ENCODE results near the gene CAV3.

DNA sequence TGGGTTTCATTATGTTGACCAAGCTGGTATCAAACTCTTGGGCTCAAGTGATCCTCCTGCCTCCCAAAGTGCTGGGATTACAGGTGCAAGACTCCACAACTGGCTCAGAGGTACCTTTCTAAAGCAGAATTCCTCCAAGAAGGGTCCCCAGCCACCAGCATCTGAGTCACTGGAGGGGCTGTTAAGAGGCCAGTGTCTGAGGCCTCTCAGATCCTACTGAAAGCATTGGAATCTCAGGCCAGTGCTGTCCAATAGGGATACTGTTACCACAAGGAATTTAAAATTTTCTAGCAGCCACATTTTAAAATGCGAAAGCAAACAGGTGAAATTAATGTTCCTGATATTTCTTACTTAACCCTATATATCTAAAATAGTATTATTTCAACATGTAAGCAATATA is 1.3 kb downstream of the CAV3 start:
- TF ChIP-seq, protein P1, sequence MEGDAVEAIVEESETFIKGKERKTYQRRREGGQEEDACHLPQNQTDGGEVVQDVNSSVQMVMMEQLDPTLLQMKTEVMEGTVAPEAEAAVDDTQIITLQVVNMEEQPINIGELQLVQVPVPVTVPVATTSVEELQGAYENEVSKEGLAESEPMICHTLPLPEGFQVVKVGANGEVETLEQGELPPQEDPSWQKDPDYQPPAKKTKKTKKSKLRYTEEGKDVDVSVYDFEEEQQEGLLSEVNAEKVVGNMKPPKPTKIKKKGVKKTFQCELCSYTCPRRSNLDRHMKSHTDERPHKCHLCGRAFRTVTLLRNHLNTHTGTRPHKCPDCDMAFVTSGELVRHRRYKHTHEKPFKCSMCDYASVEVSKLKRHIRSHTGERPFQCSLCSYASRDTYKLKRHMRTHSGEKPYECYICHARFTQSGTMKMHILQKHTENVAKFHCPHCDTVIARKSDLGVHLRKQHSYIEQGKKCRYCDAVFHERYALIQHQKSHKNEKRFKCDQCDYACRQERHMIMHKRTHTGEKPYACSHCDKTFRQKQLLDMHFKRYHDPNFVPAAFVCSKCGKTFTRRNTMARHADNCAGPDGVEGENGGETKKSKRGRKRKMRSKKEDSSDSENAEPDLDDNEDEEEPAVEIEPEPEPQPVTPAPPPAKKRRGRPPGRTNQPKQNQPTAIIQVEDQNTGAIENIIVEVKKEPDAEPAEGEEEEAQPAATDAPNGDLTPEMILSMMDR (IDR thresholded peaks at IDR 0.05) = no peak
- no peak for TF ChIP-seq POLR2AphosphoS5 (IDR thresholded peaks at IDR 0.05)

All from transverse colon (tissue), 4 donors.